Stimulated activated CD4-positive, alpha-beta T cell treated with anti-CD3 and anti-CD28 coated beads, Interleukin-4, amount 100 ng/mL, for 4 hours (primary cell): Measurements from ENCODE around the gene INPP5A.
"Not testable (repeated sequence)": the region's sequence is repeated elsewhere in the genome, so short reads cannot be mapped to it uniquely, and the experiment has no call there.

Experiments used
- DNase-seq, 2 experiments: peaks; one replicate each; pipeline ENCODE4 v3.0.0-alpha.2; 2020

Gene INPP5A

DNA sequence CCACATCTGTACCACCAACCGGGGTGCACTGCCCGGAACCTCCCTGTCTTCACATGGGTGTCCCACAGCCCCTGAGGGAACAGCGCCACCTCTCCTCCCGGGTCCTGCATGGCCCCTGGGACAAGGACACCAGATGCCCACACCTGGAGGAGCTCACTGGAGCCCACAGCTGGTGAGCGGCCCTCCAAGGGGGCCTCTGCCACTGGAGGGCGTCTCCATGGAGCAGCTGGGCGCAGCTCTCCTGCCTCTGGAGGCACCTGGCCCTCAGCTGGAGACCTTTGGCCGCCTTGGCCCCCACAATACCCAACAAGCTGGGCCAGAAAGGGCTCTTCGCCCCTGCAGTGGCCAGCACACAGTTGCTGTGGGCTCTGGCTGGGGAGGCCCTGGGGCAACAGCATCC is 255.6 kb downstream of the INPP5A start:
- no peak for DNase-seq

DNA sequence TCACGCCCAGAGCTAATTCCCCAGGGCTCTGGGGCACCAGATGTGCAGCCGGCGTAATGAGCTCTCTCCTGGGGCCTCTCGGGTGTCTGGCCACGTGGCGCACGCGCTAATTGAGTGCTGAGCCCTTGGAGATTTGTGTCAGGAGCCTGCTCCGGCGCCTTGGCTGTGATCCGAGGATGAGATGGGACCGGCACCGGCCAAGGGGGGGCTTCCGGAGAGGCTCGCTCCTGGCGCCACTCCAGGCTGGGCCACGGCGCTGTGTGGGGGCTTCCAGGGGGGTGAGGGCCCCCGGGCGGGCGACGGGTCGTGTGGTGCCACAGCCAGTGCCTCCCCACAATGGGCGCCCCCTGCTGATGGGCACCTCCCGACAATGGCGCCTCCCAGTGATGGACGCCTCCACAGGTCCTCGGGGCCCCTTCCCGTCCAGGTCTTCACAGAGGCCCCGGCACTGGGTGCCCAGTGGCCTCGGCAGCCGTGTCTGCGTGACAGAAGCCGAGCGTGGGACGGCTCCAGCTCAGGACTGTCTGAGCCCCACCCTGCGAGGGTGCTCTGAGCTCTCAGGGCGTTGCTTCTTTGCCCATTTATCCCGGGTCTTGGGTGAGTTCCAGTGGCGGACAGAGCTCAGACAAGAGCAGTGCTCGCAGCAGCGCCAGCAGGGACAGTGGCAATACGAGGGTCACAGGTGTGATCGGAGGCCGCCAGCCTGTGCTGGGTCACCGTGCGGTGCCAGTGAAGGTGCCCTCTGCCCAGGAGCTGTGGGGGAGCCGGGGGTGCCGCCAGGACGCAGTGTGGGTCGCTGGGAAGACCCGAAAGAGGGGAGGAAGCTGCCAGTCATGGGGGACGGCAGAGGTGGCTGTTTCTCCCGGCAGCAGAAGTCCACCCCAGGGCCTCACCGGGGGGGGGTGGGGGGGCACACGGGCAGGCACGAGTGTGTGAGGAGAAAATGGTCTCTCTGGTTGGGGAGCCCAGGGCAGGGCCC is 256.6 kb downstream of the INPP5A start:
- DNase-seq, result no peak

DNA sequence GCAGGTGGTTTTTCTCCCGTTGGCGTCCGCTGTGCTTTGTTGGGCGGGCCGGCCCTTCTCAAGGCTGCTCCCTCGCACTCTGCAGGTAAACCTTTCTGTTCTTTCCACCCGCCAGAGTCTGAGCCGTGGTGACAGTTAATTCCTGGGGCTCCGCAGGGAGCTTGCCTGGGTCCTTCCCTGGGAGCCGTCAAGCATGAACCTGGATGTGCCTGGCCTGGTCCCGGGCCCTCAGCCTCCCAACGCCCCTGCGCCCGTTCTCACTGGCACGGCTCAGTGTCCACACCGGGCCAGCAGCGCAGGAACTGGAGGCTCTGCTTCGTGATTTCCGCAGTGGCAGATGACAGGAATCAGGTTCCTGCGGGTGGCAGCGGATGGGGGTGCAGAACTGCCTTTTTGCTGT is 259.3 kb downstream of the INPP5A start:
- no peak for DNase-seq

DNA sequence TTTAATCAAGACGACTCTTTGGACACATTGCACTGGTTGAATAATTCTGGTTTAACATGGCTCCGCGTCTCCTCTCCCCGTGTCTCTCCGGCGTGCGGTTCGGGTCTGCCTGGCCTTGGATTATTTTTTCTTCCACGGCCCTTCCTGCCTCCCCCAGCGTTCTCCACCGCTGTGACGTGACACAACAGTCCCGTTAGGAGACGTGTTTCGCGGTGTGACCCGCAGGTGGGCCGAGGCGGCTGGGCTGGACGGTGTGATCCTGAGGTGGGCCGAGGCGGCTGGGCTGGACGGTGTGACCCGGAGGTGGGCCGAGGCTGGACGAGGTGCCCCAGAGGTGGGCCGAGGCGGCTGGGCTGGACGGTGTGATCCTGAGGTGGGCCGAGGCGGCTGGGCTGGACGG is 260.4 kb downstream of the INPP5A start:
- not testable (repeated sequence) for DNase-seq

DNA sequence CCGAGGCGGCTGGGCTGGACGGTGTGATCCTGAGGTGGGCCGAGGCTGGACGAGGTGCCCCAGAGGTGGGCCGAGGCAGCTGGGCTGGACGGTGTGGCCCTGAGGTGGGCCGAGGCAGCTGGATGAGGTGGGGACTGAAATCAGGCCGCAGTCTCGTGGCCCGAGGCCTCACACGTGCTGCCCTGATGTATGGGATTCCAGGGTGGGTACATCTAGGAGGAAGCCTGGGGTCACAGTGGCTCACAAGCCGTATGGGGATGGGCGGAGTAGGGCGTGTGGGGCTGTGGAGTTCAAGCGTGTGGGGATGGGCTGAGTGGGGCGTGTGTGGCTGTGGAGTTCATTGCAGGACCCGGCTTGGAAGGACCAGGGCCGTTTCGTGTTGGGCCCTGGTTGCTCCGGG is 260.8 kb downstream of the INPP5A start:
- DNase-seq, result no peak

DNA sequence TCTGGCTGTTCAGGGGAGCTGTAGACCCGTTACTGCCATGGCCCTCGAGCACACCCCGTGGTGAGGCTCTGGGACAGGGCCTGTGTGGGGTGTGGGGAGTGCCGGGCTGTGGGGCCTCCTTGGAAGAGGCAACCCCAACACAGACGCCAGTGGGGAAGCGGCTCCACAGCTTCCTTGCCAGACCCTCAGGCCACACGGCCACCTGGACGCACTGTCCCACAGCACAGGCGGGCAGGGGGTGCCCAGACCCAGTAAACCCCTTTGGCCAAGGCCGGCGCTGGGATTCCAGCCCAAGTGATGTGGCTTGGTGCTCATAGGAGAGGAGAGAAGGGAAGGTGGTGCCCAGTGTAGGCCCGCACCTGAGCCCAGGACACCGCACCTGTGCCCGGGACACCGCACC is 261.3 kb downstream of the INPP5A start:
- no peak for DNase-seq

DNA sequence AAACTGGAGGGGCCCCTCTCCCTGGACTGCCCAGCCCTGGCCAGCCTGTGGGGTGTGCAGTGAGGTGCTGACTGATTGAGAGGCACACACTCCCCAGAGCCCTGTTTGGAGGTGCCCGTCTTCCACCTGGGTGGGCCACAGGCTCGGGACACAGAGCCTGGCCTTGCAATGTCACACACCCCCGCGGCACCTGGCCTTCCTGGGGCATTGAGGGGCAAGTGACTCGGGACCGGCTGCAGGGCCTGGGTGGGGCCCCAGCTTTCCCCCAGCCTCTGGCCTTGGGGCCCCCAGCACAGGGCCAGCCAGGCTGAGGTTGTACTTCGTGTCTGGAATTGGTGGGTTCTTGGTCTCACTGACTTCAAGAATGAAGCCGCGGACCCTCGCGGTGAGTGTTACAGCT is 262.3 kb downstream of the INPP5A start:
- no peak for DNase-seq

DNA sequence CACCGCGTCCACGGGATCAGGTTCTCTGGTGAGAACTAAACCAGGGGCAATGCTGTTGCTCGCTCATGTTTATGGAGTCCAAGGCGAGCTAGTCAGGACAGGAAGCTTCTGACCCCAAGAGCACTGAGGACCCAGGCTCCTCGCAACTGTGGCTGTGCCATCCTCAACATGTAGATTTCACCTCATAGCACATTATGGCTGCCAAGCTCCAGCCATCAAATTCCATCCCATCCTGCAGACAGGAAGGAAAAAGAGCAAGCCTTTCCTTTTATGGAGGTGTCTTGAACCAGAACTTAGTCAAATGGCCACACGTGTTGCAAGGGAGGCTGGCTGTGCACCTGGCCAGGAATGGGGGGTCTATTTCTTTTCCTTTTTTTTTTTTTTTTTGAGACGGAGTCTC is 264.5 kb downstream of the INPP5A start:
- no peak for DNase-seq

DNA sequence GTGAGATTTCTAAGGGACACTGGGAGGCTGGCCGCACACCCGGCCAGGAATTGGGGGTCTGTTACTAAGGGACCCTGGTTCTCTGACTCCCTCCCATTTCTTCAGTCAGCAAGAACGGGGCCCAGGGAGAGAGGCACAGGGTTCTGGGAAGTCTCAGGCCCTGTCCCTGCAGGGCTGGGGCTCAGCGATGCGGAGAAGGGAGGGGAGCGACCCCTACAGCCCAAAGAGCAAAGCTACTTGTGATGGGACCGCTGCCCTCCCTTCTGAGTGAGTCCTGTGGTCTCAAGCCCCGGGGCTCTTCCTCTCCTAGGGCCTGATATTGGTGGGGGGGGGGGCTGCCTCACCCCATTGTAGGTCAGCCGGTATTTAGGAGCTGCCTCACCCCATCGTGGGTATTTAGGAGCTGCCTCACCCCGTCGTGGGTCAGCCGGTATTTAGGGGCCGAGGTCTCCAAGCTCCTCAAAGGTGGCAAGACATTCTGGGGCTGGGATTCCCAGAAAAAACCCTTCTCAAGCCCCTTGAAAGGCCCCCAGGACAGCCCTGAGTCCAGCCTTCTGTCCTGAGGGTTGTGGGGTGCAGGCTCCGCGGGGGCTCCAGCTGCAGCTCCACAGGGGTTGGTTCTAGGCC is 265.2 kb downstream of the INPP5A start:
- no peak for DNase-seq

DNA sequence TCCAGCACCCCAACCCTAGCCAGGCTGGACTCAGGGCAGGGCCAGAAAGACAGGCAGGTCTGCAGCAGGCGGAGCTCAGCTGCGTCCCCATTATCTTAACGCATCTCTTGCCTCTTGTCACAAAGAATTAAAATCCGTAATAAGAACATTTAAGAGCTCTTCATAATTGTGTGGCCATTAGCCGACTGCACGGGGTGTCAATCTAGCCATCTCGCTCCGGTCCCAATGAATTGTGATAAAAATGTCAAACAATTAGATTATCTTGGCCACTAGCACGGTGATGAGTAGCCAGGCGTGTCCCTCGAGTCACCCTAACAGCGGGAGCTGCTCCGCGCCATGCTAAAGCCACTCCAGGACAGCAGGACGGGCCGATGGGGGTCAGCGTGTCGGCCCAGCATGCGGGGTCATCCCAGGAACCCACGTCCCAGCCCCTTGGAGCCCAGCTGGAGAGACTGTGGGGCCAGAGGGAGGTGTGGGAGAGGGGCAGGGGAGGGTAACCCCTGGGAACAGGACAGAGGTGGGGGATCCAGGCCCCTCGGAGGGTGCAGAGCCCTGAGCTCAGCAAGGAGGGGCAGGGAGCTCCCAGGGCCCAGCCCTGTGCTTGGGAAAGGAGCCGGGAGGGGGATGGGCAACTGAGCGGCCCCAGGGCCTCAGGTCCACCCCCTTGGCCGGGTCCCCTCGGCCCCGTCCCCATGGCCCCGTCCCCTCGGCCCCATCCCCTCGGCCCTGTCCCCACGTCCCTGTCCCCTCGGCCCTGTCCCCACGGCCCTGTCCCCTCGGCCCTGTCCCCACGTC is 266.0 kb downstream of the INPP5A start:
- no peak for DNase-seq

DNA sequence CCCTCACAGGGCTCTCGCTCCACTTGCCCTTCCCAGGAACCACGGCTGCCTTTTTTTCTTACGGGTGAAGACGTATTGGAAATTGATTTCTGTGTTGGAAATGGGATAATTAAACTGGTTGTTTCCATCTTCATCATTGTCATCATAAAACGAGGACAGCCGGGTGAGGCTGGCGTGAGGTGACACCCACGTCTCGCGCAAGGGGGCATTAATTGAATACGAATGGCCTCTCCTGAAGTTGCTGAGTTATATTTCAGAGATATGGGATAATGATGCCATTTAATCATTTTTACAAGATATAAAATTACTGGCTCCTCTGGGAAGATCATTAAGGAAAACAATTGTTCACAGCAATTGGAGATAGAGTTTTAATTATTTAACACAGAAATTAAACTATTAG is 266.7 kb downstream of the INPP5A start:
- no peak for DNase-seq

DNA sequence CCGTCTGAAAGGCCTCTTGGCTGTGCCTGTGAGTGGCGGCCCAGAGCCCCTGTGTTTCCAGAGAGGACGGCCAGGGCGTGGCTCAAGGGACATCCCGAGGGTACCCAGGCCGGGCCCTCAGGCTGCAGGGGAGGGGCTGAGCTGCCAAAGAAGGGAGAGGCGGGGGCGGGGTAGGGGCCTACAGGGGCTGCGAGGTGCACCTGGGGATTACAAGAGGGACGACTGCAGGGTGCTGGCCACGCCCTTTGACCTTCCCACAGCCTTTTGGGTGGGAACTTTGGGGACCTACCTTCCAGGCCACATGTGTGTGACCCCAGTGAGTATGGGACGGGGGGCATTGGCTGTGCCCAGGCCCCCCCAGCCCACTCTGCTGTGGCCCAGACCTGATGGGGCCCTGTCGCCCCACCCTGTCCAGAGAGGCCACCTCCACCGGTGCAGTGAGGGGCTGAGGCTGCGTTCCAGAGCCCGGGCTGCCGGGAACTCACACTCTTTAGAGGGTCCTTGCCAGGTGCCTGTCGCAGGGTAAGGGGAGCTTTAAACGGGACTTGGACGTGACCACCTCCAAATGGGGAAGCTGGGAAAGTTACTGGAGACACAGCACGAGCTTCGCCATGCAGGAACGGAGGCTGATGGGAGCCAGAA is 267.3 kb downstream of the INPP5A start:
- DNase-seq, result no peak

DNA sequence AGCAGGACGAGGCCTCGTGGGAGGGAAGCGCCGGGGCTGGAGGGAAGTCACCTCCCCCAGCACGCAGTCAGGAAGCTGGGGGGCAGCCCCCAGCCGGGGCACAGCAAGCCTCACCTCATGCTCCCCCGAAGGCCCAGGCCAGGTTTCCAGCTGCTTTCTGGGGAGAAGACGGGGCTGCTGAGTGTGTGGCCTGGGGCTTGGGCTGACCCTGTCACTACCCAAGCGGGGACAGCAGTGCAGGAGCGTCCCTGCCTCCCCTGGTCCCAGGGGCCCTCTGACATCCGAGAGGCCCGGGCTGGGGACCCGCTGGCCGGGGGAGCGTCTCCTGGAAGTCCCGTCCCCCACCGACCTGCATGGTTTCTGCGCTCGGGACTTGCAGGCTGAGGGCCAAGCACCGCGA is 268.0 kb downstream of the INPP5A start:
- DNase-seq, result no peak

DNA sequence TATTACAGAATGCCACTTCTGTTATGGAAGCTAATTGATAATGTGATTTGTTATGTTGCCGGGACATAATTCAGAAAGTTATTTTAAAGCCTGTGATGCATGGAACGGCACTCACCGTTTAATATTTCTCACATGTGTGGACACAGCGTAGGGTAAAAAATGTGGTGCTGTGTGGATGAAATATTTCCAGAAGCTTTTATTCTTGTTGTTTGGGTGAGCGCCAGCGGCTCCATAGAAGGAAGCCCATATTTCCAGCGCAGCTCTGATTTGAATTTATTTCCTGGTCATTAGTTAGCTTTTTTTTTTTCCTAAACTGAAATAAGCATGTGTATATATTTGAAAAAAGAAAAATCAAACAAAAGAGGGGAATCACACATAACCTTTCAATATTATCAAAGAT is 268.5 kb downstream of the INPP5A start:
- DNase-seq, result no peak

DNA sequence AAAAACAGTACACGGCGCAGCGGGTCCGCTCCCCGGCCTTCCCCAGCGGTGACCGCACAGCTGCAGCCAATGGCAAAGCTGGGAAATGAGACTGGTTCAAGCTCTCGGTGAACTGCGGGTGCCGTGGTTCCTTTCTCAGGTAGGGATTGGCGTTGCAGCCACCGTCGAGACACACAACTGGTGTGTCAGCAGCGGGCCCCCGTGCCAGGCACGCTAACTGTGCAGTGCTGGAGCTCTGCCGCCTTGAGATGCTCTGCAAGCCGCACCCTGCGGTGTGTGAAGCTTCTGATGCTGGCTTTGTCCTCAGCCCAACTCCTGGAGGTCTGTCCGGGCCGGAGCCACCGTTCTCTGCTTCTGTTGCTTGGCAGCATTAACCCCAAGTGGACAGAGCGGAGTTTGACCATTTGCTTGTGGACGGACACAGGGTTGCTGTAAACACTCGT is 269.0 kb downstream of the INPP5A start:
- no peak for DNase-seq

DNA sequence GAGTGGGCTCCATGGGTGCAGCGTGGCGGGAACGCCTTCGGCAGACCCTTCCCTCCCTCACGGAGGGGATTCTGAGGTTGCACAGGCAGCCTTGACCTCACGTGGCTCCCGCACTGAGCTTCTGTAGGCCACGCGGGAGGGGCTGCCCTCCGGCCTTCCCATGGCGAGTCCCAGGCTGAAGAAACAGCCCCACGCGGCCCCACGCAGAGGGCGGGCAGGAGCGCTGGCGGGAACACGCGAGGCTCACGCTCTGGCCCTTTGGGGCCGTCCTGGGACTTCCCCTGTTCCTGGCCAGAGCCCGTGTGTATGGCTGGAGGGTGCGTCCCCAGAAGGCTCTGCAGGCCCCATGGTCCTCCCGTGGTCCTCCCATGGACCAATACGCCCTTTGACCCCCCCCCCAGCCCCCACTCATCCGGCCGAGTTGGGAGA is 270.0 kb downstream of the INPP5A start:
- DNase-seq, result no peak

DNA sequence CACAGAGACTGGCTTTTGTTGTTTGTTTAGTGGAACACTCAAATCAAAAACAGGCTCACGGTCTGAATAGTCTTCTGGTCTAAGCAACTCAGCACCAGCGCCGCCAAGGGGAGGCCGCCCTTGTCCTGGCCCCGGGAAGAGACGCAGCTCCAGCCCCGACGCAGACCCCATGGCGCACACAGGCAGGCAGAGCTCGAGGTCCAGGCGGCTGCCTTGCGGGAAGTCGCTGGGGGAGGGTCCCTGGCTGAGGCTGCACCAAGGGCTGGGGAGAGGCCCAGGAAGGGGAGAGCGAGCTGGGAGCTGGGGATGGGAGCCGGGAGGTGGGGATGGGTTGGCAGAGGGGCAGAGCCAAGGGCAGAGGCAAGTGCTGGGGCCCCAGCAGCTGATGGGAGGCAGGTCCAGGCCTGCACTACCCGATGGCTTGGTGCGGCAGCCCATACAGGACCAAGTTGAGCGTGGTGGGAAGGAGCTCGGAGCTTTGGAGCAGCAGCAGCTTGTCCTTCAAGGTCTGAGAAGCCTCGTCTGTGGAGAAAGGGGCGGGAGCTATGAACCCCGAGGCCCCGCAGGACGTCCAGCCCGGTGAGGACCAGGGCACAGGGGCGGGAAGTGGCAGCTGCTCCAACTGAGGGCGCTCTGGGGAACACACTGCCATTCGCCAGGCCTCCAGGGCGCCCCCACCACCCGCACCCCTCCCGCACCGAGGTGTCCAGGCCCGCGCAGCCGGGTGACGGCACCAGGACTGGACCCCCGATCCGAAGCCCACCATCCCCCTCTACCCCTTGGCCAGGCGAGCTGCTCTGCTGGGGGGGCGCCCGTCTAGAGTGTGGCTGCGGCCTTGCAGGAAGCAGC is 271.0 kb downstream of the INPP5A start:
- DNase-seq, result no peak

DNA sequence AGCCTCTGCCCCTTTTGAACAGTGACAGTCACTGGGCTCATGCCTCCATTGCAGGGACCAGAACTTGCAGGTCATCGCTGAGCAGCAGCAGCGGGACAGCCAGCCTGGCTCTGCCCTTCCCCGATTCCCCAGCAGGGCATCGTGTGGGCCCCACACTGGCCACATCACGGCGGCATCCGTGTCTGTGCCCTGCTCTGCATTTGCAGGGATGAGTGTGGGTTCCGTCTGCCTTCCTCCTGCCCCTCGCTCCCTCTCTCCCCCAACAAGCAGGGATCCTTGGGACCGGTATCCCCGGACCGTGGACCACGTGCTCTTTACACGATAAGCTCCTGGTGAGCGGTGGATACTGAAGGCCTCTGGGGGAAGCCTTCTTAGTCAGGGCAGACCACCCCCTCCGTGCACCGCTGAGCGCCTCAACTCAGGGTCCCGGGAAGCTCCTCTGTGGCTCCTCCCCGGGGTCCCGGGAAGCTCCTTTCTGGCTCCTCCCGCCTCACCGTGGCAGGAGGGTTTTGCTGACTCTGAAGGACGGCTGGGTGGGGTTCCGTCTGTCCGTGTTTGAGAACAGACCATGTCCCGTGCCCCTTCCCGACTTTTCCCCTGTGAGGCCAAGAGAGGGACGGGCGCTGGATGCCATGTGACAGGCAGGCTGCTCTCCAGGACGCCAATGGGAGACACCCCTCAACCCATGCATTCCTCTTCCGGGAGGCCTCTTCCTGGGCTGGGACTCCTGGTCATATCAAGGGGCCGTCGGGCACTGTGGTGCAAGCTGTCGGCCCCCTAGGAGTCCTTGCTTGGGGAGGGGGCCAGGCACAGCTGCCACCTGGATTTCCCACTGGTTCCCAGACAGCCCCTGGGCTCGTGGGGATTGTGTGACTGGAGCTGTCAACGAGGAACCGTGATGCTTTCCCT is 271.9 kb downstream of the INPP5A start:
- no peak for DNase-seq

DNA sequence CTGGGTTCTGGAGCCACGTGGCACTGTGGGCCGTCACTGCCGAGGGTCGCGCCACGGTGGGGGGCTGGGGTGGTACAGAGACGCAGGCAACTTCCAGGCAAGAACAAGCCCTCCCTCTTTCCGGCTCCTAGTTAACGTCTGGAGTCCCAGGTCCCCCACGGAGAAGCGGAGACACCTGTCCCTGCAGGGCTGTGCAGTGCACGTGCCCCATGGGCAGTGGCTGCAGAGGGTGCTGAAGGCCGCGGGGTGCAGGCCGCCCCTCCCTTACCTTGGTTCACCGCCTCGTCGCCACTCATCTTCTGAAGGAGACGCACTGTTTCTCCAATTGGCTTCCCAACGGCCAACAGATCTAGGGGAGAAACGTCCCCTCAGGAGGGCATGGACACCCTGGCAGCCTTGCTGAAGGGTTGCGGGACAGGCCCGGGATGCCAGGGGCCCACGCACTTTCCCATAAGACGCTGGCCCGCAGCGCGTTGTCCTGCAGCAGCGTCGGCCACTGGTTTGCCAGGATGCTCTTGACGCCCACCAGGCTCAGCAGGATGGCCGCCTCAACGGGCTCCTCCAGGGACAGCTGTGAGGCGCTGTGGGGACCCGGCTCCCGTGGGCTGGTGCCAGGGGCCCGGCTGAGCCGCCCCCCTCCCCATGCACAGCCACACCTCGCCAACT is 272.7 kb downstream of the INPP5A start:
- DNase-seq, result no peak
